NOMO-1 treated with DMSO at 0.1 percent for 48 hours (cell line): ENCODE results near the gene ADNP.
A peak's percentile ranks its signal among the peaks of the same experiment; 100 is the strongest.
"Not testable (repeated sequence)": the region's sequence is repeated elsewhere in the genome, so short reads cannot be mapped to it uniquely, and the experiment has no call there.

Experiments used
- DNase-seq: peaks from one replicate; lab custom pipeline; 2025; ENCODE audit not compliant: unreplicated experiment; lab: John Stamatoyannopoulos, UW

ADNP gene

GRCh38 chr20:50931306-50932015, at the start of gene ADNP:
Gene ADNP (minus strand): TSS chr20:50931437. CDS start chr20:50903996, 27,441 bp downstream.
- peak; percentile 87 for DNase-seq

- DNase-seq: peak; percentile 90
These were observed 48.9 kb upstream of the ADNP start for GRCh38 chr20:50980071-50980681.

- DNase-seq: not testable (repeated sequence)
These were observed 47.3 kb upstream of the ADNP start for GRCh38 chr20:50978533-50978932.

- DNase-seq: no peak
These were observed 46.1 kb upstream of the ADNP start for GRCh38 chr20:50977066-50978021.

GRCh38 chr20:50975701-50976330, 44.6 kb upstream of the ADNP start:
- DNase-seq: no peak

GRCh38 chr20:50969912-50970311, 38.7 kb upstream of the ADNP start:
- no peak for DNase-seq

- DNase-seq: no peak
These were observed 38.2 kb upstream of the ADNP start for GRCh38 chr20:50969435-50969834.

- DNase-seq: no peak
These were observed 37.1 kb upstream of the ADNP start for GRCh38 chr20:50968289-50968688.

- DNase-seq: no peak
These were observed 36.3 kb upstream of the ADNP start for GRCh38 chr20:50967586-50967985.

GRCh38 chr20:50959543-50960126, 28.4 kb upstream of the ADNP start:
- no peak for DNase-seq

- peak; percentile 95 for DNase-seq
These were observed 27.6 kb upstream of the ADNP start, which contains the start of gene MOCS3 for GRCh38 chr20:50958615-50959542. Gene MOCS3 (plus strand): TSS chr20:50958818. CDS start chr20:50958843, 25 bp downstream.

GRCh38 chr20:50957798-50958614, 26.8 kb upstream of the ADNP start, which contains the start of gene DPM1:
Gene DPM1 (minus strand): TSS chr20:50958532. CDS start chr20:50958523, 9 bp downstream.
- peak; percentile 8 for DNase-seq

GRCh38 chr20:50957276-50957675, 26.0 kb upstream of the ADNP start:
- DNase-seq: no peak

GRCh38 chr20:50953821-50954220, 22.6 kb upstream of the ADNP start:
- no peak for DNase-seq

- DNase-seq: no peak
These were observed 22.0 kb upstream of the ADNP start for GRCh38 chr20:50953196-50953595.

- no peak for DNase-seq
These were observed 17.0 kb upstream of the ADNP start for GRCh38 chr20:50948132-50948785.

GRCh38 chr20:50943069-50943468, 11.8 kb upstream of the ADNP start:
- DNase-seq: no peak

GRCh38 chr20:50933589-50933988, 2.4 kb upstream of the ADNP start:
- DNase-seq: no peak
